ENCODE results near the gene NFYC.

- no peak for TF ChIP-seq POLR2A (IDR thresholded peaks at IDR 0.05)
- no peak for TF ChIP-seq CTCF (IDR thresholded peaks at IDR 0.05)
Measured at GRCh38 chr1:40658751-40659648, 32.5 kb upstream of the NFYC start.

Measured in heart left ventricle (tissue), 13 donors.